GM04503 (cell line): ENCODE measurements around the gene STK24.
"Not testable (repeated sequence)": the region's sequence is repeated elsewhere in the genome, so short reads cannot be mapped to it uniquely, and the experiment has no call there.

Source experiments
- DNase-seq: peaks from one replicate; pipeline ENCODE4 v3.0.0-alpha.2; 2012; ENCODE audit warnings: low read depth

Gene STK24

DNA sequence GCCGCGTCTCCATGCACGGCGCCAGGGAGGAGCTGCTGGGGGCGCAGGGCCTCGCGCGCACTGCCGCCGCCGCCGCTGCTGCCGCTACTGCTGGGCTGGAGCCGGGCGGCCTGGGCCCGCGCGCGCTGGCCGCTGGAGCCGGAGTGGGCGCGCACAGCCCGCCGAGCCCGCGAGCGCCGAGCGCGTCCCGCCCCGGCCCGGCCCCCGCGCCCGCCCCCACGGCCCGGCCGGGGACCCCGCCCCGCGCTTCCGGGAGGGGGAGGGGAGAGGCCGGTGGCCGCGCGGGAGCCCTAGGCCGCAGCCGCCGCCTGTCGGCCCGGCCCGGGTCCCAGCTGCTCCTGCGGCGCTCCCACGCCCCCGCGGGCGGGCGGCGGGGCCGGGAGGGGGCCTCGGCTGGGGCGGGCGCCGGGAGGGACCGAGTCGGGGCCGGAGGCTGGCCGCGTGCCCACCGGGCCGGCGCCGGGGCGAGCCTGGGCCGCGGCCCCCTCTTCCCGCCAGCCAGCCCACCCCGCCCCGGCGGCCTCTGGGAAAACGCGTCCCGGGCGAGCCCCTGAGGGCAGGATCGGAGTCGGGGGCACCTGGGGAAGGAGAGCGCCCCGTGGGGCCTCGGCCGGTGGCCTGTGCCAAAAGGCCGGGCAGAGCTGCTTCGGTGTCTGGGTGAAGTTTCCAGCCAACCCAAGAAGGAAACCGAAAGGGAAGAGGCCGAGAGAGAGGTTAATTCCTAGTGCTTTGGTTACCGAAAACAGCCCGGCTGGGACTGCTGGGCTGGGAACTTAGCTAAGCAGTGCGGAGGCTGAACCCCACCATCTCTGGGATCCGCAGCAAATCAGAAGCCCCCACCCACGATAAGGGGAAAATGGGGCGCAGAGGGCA, at the start of gene STK24:
TSS of gene STK24 (minus strand) at position 145 of the 873 bp plus-strand sequence. CDS start 321 bp downstream, outside the sequence.
- DNase-seq, result peak; percentile 49

GRCh38 chr13:98626298-98626935, 49.5 kb upstream of the STK24 start:
- no peak for DNase-seq

DNA sequence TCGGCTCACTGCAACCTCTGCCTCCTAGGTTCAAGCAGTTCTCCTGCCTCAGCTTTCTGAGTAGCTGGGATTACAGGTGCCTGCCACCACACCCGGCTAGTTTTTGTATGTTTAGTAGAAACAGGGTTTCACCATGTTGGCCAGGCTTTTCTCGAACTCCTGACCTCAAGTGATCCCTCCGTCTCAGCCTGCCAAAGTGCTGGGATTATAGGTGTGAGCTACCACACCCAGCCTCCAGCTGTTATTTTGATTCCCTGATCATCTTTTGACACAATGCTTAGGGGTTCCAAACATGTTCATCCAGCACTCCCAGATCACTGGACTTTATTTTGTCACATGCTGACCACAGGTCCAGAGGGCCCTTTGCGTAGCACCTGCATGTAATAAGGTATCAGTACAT, 47.7 kb upstream of the STK24 start:
- DNase-seq, result not testable (repeated sequence)

- no peak for DNase-seq
These were observed 46.0 kb upstream of the STK24 start for GRCh38 chr13:98622931-98623331.

DNA sequence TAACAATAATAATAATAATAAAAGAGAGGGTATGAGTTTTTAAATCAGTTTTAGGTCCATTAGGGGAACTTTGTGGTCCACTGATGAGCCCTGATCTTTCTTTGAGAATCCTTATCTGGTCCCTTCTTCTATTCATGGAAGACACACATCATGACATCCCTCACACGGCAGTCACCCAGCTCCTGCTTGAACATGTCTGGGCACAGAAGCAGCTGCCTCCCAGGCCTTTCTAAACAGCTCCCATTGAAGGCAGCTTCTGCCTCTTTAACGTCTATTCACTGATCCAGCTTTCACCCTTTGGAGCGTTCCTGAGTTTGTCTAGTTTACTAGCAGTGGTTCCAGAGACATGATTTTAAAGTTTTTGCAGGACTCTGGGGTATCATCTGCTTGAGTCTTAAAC, 42.6 kb upstream of the STK24 start:
- DNase-seq, result no peak

DNA sequence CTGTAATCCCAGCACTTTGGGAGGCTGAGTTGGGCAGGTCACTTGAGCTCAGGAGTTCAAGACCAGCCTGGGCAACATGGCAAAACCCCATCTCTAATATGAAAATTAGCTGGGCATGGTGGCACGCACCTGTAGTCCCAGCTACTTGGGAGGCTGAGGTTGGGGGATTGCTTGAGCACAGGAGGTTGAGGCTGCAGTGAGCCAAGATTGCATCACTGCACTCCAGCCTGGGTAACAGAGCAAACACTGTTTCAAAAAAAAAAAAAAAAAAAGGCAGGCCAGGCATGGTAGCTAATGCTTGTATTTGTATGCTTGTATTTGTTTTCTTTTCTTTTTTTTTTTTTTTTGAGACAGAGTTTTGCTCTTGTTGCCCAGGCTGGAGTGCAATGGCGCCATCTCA, 38.7 kb upstream of the STK24 start:
- not testable (repeated sequence) for DNase-seq

DNA sequence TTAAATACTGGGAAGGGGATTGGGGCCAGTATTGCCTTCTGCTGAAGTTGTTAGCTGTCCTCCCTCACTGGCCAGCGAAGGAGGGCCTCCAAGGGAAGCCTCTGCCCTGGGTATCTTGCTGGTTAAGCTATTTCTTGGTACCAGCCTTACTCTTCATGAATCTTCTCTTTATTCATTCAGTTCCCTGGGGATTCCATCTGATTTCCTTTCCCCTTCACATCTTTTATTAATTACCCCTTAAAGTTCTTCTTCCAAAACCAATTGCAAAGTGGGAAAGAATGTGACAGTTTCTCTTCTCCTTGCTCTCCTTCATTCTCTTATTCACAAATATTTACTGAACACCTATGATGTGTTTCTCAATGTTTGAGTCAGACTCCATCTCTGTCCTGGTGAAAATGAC, 36.7 kb upstream of the STK24 start:
- DNase-seq, result no peak

GRCh38 chr13:98609756-98610155, 32.8 kb upstream of the STK24 start:
- DNase-seq, result no peak

DNA sequence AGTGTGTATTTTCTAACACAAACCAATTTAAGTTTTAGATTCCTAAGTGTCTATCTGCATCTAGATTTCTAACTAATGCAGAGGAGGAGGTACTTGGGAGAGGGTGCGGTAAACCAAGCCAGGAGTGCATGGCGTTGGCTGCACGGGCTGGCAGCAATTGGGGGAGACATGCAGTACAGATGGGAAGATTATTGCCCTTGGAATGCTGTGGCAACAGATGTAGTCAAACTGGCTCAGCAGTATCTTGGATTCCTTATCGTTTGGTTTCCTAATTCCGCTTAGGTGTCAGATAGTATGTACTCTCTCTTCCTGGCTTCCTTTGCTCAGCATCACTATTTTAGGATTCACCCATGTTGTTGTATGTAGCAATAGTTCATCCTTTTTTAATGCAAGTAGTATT, 29.4 kb upstream of the STK24 start:
- no peak for DNase-seq

DNA sequence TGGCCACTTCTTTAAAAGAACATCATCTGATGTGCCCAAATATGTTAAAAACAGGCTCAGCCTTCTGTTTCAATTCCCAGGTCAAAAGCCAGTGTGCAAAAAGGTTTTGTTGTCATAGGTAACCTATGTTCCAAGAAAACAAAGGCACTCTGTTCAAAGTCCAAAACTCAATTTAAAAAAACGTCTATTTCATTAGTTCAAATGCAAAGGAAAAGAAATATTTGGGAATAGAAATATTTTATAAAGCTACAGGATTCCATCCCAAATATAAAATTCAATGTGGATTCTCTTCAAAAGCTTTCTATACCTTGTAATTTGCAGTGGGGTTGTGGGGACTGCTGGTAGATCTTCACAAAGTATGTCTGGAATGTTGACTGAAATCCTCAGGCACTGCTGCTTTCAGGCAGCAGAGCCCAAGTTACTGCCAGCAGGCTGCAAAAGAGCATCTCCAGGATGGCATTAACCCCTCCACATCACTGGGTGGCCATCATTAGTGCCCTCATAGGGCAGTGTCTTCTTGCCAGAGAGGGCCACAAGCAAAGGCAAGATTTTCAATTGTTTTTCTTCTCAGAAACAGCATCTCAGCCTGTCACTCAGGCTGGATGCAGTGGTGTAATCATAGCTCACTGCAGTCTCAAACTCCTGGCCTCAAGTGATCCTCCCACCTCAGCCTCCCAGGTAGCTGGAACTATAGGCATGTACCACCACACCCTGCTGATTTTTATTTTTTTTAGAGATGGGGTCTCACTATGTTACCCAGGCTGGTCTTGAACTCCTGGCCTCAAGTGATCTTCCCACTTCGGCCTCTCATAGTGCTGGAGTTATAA, 22.8 kb upstream of the STK24 start:
- no peak for DNase-seq

- DNase-seq, result no peak
These were observed 21.1 kb upstream of the STK24 start for GRCh38 chr13:98598043-98598442.

DNA sequence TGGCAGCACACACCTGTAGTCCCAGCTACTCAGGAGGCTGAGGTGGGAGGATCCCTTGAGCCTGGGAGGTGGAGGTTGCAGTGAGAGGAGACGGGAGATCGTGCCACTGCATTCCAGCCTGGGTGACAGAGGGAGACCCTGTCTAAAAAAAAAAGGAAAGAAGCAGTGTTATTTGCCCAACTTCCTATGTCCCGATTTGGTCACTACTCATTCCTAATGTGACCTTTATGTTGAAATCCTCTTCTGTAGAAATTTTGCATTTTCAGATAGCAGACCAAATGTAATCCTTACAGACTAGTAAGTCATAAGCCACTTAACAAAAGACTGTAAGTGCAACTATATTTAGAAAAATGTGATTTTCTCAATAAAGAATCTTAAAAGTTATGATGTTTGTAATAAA, 18.2 kb upstream of the STK24 start:
- DNase-seq, result no peak

DNA sequence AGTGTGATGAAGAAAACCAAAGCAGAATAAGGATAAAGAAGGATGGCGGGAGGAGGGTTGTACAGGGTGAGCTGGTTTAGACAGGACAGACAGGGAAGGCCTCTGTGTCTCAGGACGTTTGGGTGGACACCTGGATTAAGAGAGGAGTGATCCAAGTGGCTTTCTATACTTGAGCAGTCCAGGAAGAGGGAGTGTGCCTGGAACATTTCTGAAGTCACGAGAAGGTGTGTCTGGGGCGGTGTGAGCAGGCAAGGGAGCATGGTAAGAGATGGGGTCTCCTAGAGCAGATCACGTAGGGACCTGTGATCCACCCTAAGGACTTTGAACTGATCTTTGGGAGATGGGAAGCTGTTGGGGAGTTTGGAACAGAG, 15.4 kb upstream of the STK24 start:
- DNase-seq, result no peak

- no peak for DNase-seq
These were observed 14.9 kb upstream of the STK24 start for GRCh38 chr13:98591721-98592361.

- DNase-seq, result not testable (repeated sequence)
These were observed 13.6 kb upstream of the STK24 start for GRCh38 chr13:98590471-98590870.

DNA sequence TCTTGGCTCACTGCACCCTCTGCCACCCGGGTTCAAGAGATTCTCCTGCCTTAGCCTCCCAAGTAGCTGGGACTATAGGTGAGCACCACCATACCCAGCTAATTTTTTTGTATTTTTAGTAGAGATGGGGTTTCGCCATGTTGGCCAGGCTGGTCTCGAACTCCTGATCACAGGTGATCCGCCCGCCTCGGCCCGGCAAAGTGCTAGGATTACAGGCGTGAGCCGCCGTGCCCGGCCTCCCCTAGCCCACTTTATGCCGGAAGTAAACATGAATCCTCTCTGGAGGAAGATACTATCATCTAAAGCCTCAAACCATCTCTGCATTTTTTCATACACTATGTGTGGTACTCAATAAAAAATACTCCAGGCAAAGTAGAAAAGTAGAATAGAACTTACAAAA, 12.6 kb upstream of the STK24 start:
- not testable (repeated sequence) for DNase-seq

DNA sequence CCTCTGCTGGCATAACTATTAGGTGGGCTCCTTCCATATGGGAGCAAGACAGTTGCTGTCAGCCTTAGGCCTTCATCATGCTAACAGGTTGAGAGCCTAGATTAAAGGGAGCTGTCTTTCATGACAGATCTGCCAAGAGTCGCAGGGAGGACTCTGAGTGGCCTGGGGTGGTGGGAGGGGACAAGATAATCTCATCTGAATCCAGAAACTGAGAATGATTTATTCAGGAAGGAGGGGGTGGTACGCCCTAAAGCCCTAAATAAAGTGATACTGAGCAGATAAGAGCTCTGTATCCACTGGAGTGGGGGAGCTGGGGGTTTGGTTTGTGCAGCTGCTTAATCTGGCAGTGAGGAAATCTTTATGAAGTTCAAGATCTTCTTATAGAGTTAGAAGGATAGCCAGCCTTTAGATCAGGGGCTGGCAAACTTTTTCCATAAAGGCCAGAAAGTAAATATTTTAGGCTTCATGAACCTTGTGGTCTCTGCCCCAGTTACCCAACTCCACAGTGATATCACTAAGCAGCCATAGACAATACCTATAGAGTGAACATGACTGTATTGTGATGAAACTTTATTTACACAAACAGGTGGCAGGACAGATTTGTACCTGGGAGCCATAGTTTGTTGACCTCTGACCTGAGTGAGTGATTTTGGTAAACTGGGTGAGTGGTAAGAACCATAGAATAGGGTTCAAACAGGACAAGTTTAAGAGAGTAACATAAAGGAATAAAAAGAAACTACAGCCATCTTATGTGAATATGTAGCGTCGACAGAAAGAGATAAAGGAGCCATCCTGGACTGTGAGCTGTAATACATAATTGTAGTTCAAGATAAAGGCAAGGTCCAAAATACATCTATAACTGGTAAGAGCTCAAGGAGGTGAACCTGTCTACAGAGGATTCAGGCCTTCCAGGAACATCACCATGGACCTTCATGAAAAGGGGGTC, 9.8 kb upstream of the STK24 start:
- no peak for DNase-seq

GRCh38 chr13:98585946-98586345, 9.0 kb upstream of the STK24 start:
- DNase-seq, result no peak

DNA sequence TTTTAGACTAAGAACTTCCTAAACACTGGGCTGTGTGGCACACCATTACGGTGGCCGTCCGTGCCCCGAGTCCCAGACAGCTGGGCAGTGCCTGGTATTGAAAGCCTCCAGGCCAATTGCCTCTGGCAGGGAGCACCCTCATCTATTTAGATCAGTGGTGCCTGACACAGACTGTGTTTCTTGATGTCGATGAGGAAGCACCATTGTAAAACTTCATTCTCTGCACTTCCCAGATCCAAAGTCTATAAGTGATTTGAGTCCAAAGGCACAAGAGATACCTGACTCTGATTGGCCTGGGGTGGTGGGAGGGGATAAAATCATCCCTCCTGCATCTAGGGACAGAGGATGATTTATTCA, 8.5 kb upstream of the STK24 start:
- DNase-seq, result no peak

DNA sequence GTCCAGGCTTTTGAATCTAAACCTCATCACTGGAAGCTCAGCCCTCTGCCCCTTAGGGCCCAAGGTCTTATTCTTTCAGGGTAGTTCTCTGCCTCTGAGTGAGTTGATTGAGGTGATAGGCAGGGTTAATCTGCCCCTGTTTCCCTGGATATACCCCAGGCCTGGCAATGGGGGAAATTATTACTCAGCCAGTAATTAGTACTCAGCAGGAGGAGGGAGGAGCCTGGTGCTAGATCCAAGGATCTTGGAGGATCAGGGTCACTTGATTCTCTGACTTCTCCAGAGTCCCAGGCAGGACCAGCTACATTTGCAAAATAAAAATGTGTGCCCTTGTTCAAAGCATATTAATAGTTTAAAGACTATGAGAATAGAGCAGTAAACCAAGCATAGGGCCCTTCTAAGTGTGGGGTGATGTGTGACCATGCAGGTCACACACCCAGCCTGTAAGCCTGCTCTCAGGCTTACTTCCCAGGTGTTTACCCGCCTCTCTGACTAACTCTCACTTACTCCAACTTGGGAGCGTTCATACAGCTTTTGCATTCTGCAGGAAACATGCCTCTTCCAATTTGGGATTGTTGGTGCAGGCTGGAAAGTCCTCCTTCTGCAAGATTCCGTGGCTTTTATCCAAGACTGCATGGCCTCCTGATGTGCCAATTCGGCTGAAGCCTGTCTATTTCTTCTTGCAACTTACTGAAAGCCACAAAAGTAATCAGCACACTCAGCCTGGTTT, 7.9 kb upstream of the STK24 start:
- no peak for DNase-seq
